Stimulated activated CD8-positive, alpha-beta memory T cell treated with anti-CD3 and anti-CD28 coated beads, Interleukin-4, amount 100 ng/mL, for 1 hour (primary cell): ENCODE data around the gene LRRC28.
"Not testable (repeated sequence)": the region's sequence is repeated elsewhere in the genome, so short reads cannot be mapped to it uniquely, and the experiment has no call there.

Source experiments
- DNase-seq, 2 donors: peaks; one replicate each; pipeline ENCODE4 v3.0.0-alpha.2; 2020; ENCODE audit warnings: low read depth in 2 of 2, low spot score in 1 of 2

LRRC28 gene

GRCh38 chr15:99393641-99394040 lies 142.4 kb downstream of the LRRC28 start:
- no peak for DNase-seq

GRCh38 chr15:99396375-99396774 lies 145.1 kb downstream of the LRRC28 start:
- no peak for DNase-seq

GRCh38 chr15:99399061-99399460 lies 147.8 kb downstream of the LRRC28 start:
- DNase-seq, result no peak

GRCh38 chr15:99399618-99400017 lies 148.3 kb downstream of the LRRC28 start:
- DNase-seq, result no peak

- DNase-seq, result not testable (repeated sequence)
Observed at GRCh38 chr15:99401216-99401615, 149.9 kb downstream of the LRRC28 start.

GRCh38 chr15:99402014-99402729 lies 150.9 kb downstream of the LRRC28 start:
- DNase-seq, result no peak

- DNase-seq, result no peak
Observed at GRCh38 chr15:99403597-99403996, 152.3 kb downstream of the LRRC28 start.

- DNase-seq, result no peak
Observed at GRCh38 chr15:99404454-99404853, 153.2 kb downstream of the LRRC28 start.

- DNase-seq, result no peak
Observed at GRCh38 chr15:99406120-99406519, 154.8 kb downstream of the LRRC28 start.

GRCh38 chr15:99406716-99407487 lies 155.6 kb downstream of the LRRC28 start:
- DNase-seq, result no peak

GRCh38 chr15:99407716-99408115 lies 156.4 kb downstream of the LRRC28 start:
- no peak for DNase-seq

GRCh38 chr15:99408236-99409096 lies 157.2 kb downstream of the LRRC28 start:
- DNase-seq, result no peak

- DNase-seq, result no peak
Observed at GRCh38 chr15:99409097-99409473, 157.8 kb downstream of the LRRC28 start.

- no peak for DNase-seq
Observed at GRCh38 chr15:99409560-99409959, 158.3 kb downstream of the LRRC28 start.

GRCh38 chr15:99410477-99410876 lies 159.2 kb downstream of the LRRC28 start:
- no peak for DNase-seq

GRCh38 chr15:99411234-99411633 lies 160.0 kb downstream of the LRRC28 start:
- DNase-seq, result no peak

- DNase-seq, result no peak
Observed at GRCh38 chr15:99412082-99412481, 160.8 kb downstream of the LRRC28 start.

- no peak for DNase-seq
Observed at GRCh38 chr15:99412626-99413025, 161.3 kb downstream of the LRRC28 start.

GRCh38 chr15:99413955-99414754 lies 162.9 kb downstream of the LRRC28 start:
- no peak for DNase-seq

GRCh38 chr15:99414755-99415731 lies 163.8 kb downstream of the LRRC28 start:
- no peak for DNase-seq
